HL-60/S4 treated with retinoic acid at 250 ng/mL for 4 days and 3 days (cell line): Measurements from ENCODE around the gene UBE2O.

Experiments
- in situ Hi-C: fragments of 300-500 bp; cut with MboI; formaldehyde crosslinking; loops from 2 replicates; pipeline ENCODE4 v1.7.0; 2022; ENCODE audit warnings: low sequenced_read_pairs

UBE2O gene

GRCh38 chr17:76422406-76422805 is 30.5 kb downstream of the UBE2O start:
- in situ Hi-C loops = loop anchor here (10.0 kb wide), 1 partner anchor 62 kb away; no protein-coding TSS in a partner anchor

- in situ Hi-C loops = loop anchor here (10.0 kb wide), 1 partner anchor 64 kb away; no protein-coding TSS in a partner anchor
Measured at GRCh38 chr17:76421044-76421407, 31.9 kb downstream of the UBE2O start.

GRCh38 chr17:76420356-76421043 is 32.5 kb downstream of the UBE2O start:
- in situ Hi-C loops = loop anchor here (10.0 kb wide), 1 partner anchor 64 kb away; no protein-coding TSS in a partner anchor

GRCh38 chr17:76419576-76420260 is 33.2 kb downstream of the UBE2O start:
- in situ Hi-C loops = loop anchor here (10.0 kb wide), 1 partner anchor 65 kb away; no protein-coding TSS in a partner anchor

GRCh38 chr17:76417499-76418143 is 35.3 kb downstream of the UBE2O start:
- in situ Hi-C loops = no loop called here

- in situ Hi-C loops = no loop called here
Measured at GRCh38 chr17:76416899-76417298, 36.1 kb downstream of the UBE2O start.

GRCh38 chr17:76416457-76416856 is 36.5 kb downstream of the UBE2O start:
- in situ Hi-C loops = no loop called here

GRCh38 chr17:76415786-76416185 is 37.2 kb downstream of the UBE2O start:
- in situ Hi-C loops = no loop called here

GRCh38 chr17:76414334-76415295 is 38.3 kb downstream of the UBE2O start:
- in situ Hi-C loops = no loop called here

GRCh38 chr17:76411247-76411646 is 41.7 kb downstream of the UBE2O start:
- in situ Hi-C loops = no loop called here

GRCh38 chr17:76410328-76410965 is 42.5 kb downstream of the UBE2O start:
- in situ Hi-C loops = no loop called here

GRCh38 chr17:76408037-76408849 is 44.7 kb downstream of the UBE2O start:
- in situ Hi-C loops = no loop called here

GRCh38 chr17:76407509-76407908 is 45.4 kb downstream of the UBE2O start:
- in situ Hi-C loops = no loop called here

- in situ Hi-C loops = no loop called here
Measured at GRCh38 chr17:76405967-76406647, 46.8 kb downstream of the UBE2O start.

- in situ Hi-C loops = no loop called here
Measured at GRCh38 chr17:76405607-76405966, 47.4 kb downstream of the UBE2O start.

- in situ Hi-C loops = no loop called here
Measured at GRCh38 chr17:76404976-76405563, 47.9 kb downstream of the UBE2O start.

- in situ Hi-C loops = no loop called here
Measured at GRCh38 chr17:76404256-76404655, 48.7 kb downstream of the UBE2O start.

GRCh38 chr17:76402711-76403110 is 50.2 kb downstream of the UBE2O start:
- in situ Hi-C loops = no loop called here
